Motor neuron (in vitro differentiated cells): ENCODE data around the gene DOCK6. TPM values are rescaled to one million over a fixed set of nuclear protein-coding genes. Genes with fewer than 3 reads are reported as not detected.
"Not testable (repeated sequence)": the region's sequence is repeated elsewhere in the genome, so short reads cannot be mapped to it uniquely, and the experiment has no call there.

Experiments
- ATAC-seq, 8 experiments: fragments of 200-7000 bp; cut with Tn5 transposase; replicated peaks in 6 of 8; 2 replicates each; pipeline ENCODE4 v1.8.0; 2021; ENCODE audit warnings: mild to moderate bottlenecking in 8 of 8, moderate library complexity in 8 of 8
- H3K27ac ChIP-seq, 2 donors: fragments of 250-450 bp; sonication (Bioruptor Pico); 2 replicates each; pipeline ENCODE4 v1.9.0; 2021; ENCODE audit warnings: antibody characterized with exemption in 2 of 2, mild to moderate bottlenecking in 2 of 2, moderate library complexity in 1 of 2
- H3K4me1 ChIP-seq, 2 donors: fragments of 250-450 bp; sonication (Bioruptor Pico); replicated peaks in 1 of 2; 2 replicates each; pipeline ENCODE4 v1.6.1; 2021; ENCODE audit warnings: antibody characterized with exemption in 2 of 2, mild to moderate bottlenecking in 2 of 2, moderate library complexity in 1 of 2
- H3K4me3 ChIP-seq, 5 donors: fragments of 250-450 bp; sonication (Bioruptor Pico); 2 replicates each; pipeline ENCODE4 v1.9.0; 2021; ENCODE audit warnings: antibody characterized with exemption in 5 of 5, mild to moderate bottlenecking in 5 of 5, moderate library complexity in 4 of 5
- WGBS, 10 experiments: fragments of 450-650 bp; shearing (Covaris generic); methylation state at CpG; one replicate each; pipeline ENCODE4 v1.0.0; 2022; 5-methylcytosine and 5-hydroxymethylcytosine counted together
- in situ Hi-C, 9 experiments: fragments of 400-800 bp; cut with MboI; loops; one replicate each; pipeline ENCODE4 v1.15.0; 2021; ENCODE audit warnings: low sequenced_read_pairs in 9 of 9, low pct_unique_long_range_greater_than_20kb in 2 of 9; ENCODE audit not compliant: unreplicated experiment in 9 of 9
- total RNA-seq, 8 experiments: library from RNA; unstranded; fragments of 300-600 nt; gene quantifications; 2 replicates each; pipeline versions ENCODE4 v1.2.3 to v1.2.4, GENCODE V29; 2022

The DOCK6 gene
- total RNA-seq, 8 experiments from 2014 or later, result 5.4 to 60.0 (median 14.7) TPM

GRCh38 chr19:11195681-11196080 is 66.6 kb downstream of the DOCK6 start:
- no peak overlapping the region for H3K4me3 ChIP-seq
- in situ Hi-C loops, result no loop called here
- no peak for ATAC-seq
- H3K4me1 ChIP-seq, result peaks cover 0 to 9% of the 10 kb centered on the region in 2 donors
- WGBS, 10 experiments, result 33 to 92% (median 69%) methylated on average over 1 to 4 of the region's 12 CpGs; no CpG with 5 or more reads in 6 of the 10 experiments
- no peak overlapping the region for H3K27ac ChIP-seq

- peak in 2 of 8 experiments; percentile 1 for ATAC-seq
- Histone ChIP-seq H3K4me3 (no peak overlapping the region), H3K27ac (peak overlapping the region in 1 of 2 donors; percentile 24), H3K4me1 (peaks cover 0 to 9% of the 10 kb centered on the region in 2 donors)
- in situ Hi-C loops, result no loop called here
- 20 to 100% (median 47%) methylated on average over 1 to 3 of the region's 20 CpGs; no CpG with 5 or more reads in 6 of the 10 experiments for WGBS, 10 experiments
Observed at GRCh38 chr19:11194656-11195558, 67.4 kb downstream of the DOCK6 start.

GRCh38 chr19:11194173-11194572 is 68.2 kb downstream of the DOCK6 start:
- H3K4me1 ChIP-seq, result peaks cover 0 to 9% of the 10 kb centered on the region in 2 donors
- ATAC-seq, result no peak
- in situ Hi-C loops, result no loop called here
- no peak overlapping the region for H3K27ac ChIP-seq
- no peak overlapping the region for H3K4me3 ChIP-seq
- 30 to 80% methylated on average over 2 to 5 of the region's 8 CpGs; no CpG with 5 or more reads in 8 of the 10 experiments for WGBS, 10 experiments

- no peak for ATAC-seq
- Histone ChIP-seq H3K4me1 (peaks cover 0 to 3% of the 10 kb centered on the region in 2 donors), H3K27ac (no peak overlapping the region), H3K4me3 (no peak overlapping the region)
- in situ Hi-C loops, result no loop called here
- WGBS, 10 experiments, result 92 to 100% (median 95%) methylated on average over 1 to 5 of the region's 68 CpGs; no CpG with 5 or more reads in 6 of the 10 experiments
Observed at GRCh38 chr19:11192957-11193939, 69.1 kb downstream of the DOCK6 start.

- H3K4me3 ChIP-seq, result no peak overlapping the region
- peaks cover 0 to 3% of the 10 kb centered on the region in 2 donors for H3K4me1 ChIP-seq
- no peak overlapping the region for H3K27ac ChIP-seq
- WGBS, 10 experiments, result 60 to 100% (median 78%) methylated on average over 1 to 5 of the region's 5 CpGs
- ATAC-seq, result no peak
- in situ Hi-C loops, result no loop called here
Observed at GRCh38 chr19:11191934-11192333, 70.4 kb downstream of the DOCK6 start.

- 5 to 100% (median 100%) methylated on average over 2 to 4 of the region's 8 CpGs; no CpG with 5 or more reads in 7 of the 10 experiments for WGBS, 10 experiments
- no peak overlapping the region for H3K27ac ChIP-seq
- H3K4me3 ChIP-seq, result no peak overlapping the region
- in situ Hi-C loops, result no loop called here
- H3K4me1 ChIP-seq, result peaks cover 0 to 3% of the 10 kb centered on the region in 2 donors
- peak in 3 of 8 experiments; percentile 53 to 85 (median 82) for ATAC-seq
Observed at GRCh38 chr19:11191273-11191755, 71.0 kb downstream of the DOCK6 start.

- H3K4me3 ChIP-seq, result no peak overlapping the region
- in situ Hi-C loops, result no loop called here
- ATAC-seq, result no peak
Observed at GRCh38 chr19:11190501-11190900, 71.8 kb downstream of the DOCK6 start.

GRCh38 chr19:11187441-11187840 is 74.9 kb downstream of the DOCK6 start:
- 8 to 100% (median 91%) methylated on average over 1 to 9 of the region's 9 CpGs for WGBS, 10 experiments
- Histone ChIP-seq H3K4me3 (no peak overlapping the region), H3K4me1 (no peaks in the 10 kb centered on the region), H3K27ac (no peak overlapping the region)
- peak in 1 of 8 experiments; percentile 59 for ATAC-seq
- in situ Hi-C loops, result no loop called here

More at GRCh38 chr19:11190501-11190900, 71.8 kb downstream of the DOCK6 start:
- Histone ChIP-seq H3K4me1 (peaks cover 0 to 3% of the 10 kb centered on the region in 2 donors), H3K27ac (no peak overlapping the region)
- 33 to 100% (median 71%) methylated on average over 1 to 6 of the region's 8 CpGs; no CpG with 5 or more reads in 4 of the 10 experiments for WGBS, 10 experiments

GRCh38 chr19:11182994-11183393 is 79.3 kb downstream of the DOCK6 start:
- H3K4me1 ChIP-seq, result no peaks in the 10 kb centered on the region
- no peak overlapping the region for H3K4me3 ChIP-seq
- no peak for ATAC-seq
- in situ Hi-C loops, result no loop called here
- 67 to 100% (median 90%) methylated on average over 1 of the region's 1 CpG; no CpG with 5 or more reads in 4 of the 10 experiments for WGBS, 10 experiments
- H3K27ac ChIP-seq, result no peak overlapping the region

- H3K4me1 ChIP-seq, result no peaks in the 10 kb centered on the region
- no peak for ATAC-seq
- in situ Hi-C loops, result no loop called here
- H3K4me3 ChIP-seq, result no peak overlapping the region
- no peak overlapping the region for H3K27ac ChIP-seq
- whole genome bisulfite sequencing, 10 experiments, result 20 to 100% (median 96%) methylated on average over 1 to 4 of the region's 4 CpGs; no CpG with 5 or more reads in 1 of the 10 experiments
Observed at GRCh38 chr19:11181488-11181887, 80.8 kb downstream of the DOCK6 start.

- WGBS, 10 experiments, result 0 to 100% (median 61%) methylated on average over 1 to 8 of the region's 8 CpGs; no CpG with 5 or more reads in 2 of the 10 experiments
- H3K4me3 ChIP-seq, H3K4me1 ChIP-seq, in situ Hi-C loops, ATAC-seq, H3K27ac ChIP-seq: not testable (repeated sequence)
Observed at GRCh38 chr19:11180975-11181374, 81.3 kb downstream of the DOCK6 start.

- WGBS, 10 experiments, result 0 to 94% (median 31%) methylated on average over 1 to 7 of the region's 8 CpGs; no CpG with 5 or more reads in 3 of the 10 experiments
- H3K4me1 ChIP-seq, result no peaks in the 10 kb centered on the region
- no peak overlapping the region for H3K27ac ChIP-seq
- ATAC-seq, result peak in 3 of 8 experiments; percentile 56 to 93 (median 90)
- in situ Hi-C loops, result no loop called here
- no peak overlapping the region for H3K4me3 ChIP-seq
Observed at GRCh38 chr19:11180346-11180745, 82.0 kb downstream of the DOCK6 start.
